Esophagus muscularis mucosa (tissue), 4 donors: ENCODE data around the gene ANKS1B. TPM values are rescaled to one million over a fixed set of nuclear protein-coding genes. Genes with fewer than 3 reads are reported as not detected.

Source experiments
- DNase-seq: peaks from one replicate; pipeline ENCODE4 v3.0.0-alpha.2; 2017; ENCODE audit errors: extremely low spot score
- H3K27ac ChIP-seq, 4 donors: fragments of 200-600 bp; sonication (generic); replicated peaks in 1 of 4; 1 replicate in 3 of 4; 2 replicates in 1 of 4; pipeline ENCODE4 v1.5.1; 2016 to 2019; ENCODE audit warnings: mild to moderate bottlenecking in 1 of 4
- H3K27me3 ChIP-seq, 4 donors: fragments of 200-600 bp; sonication (generic); one replicate each; pipeline versions ENCODE4 v1.5.1 to v1.6.0; 2016 to 2019
- H3K36me3 ChIP-seq, 4 donors: fragments of 200-600 bp; sonication (generic); one replicate each; pipeline ENCODE4 v1.5.1; 2016 to 2019
- H3K4me1 ChIP-seq, 4 donors: fragments of 200-600 bp; sonication (generic); one replicate each; pipeline ENCODE4 v1.5.1; 2016 to 2019
- H3K4me3 ChIP-seq, 4 donors: fragments of 200-600 bp; sonication (generic); 1 replicate in 2 of 4; 2 replicates in 2 of 4; pipeline ENCODE4 v1.5.1; 2016 to 2019; ENCODE audit warnings: mild to moderate bottlenecking in 4 of 4, moderate library complexity in 1 of 4
- H3K9me3 ChIP-seq, 4 donors: fragments of 200-600 bp; sonication (generic); 1 replicate in 3 of 4; 2 replicates in 1 of 4; pipeline ENCODE4 v1.5.1; 2016 to 2019
- EP300 ChIP-seq: sonication (generic); formaldehyde crosslinking; IDR thresholded peaks from one replicate; pipeline ENCODE4 v1.6.1; 2017; ENCODE audit warnings: antibody characterized with exemption
- POLR2A ChIP-seq: fragments of 450-650 bp; IDR thresholded peaks from one replicate; pipeline ENCODE4 v1.6.1; 2017; ENCODE audit warnings: antibody characterized with exemption, moderate library complexity, mild to moderate bottlenecking, low read depth
- POLR2AphosphoS5 ChIP-seq, 2 donors: sonication (generic); formaldehyde crosslinking; IDR thresholded peaks; one replicate each; pipeline ENCODE4 v1.6.1; 2017; ENCODE audit warnings: antibody characterized with exemption in 2 of 2
- WGBS: methylation state at CpG from one replicate; pipeline ENCODE4 v1.1.5; 2018; 5-methylcytosine and 5-hydroxymethylcytosine counted together
- intact Hi-C: fragments of 100-400 bp; cut with DNase I; formaldehyde crosslinking; loops from one replicate; pipeline ENCODE4 v1.15.1; 2023
- total RNA-seq, 4 donors: library from RNA; depleted of rRNA; stranded (reverse); fragments of >200 nt; gene quantifications; one replicate each; pipeline versions ENCODE4 v1.1.0 to v1.2.1, GENCODE V29; 2016
- TF ChIP-seq, protein P1 (sequence below), 3 experiments: fragments of 200-600 bp in 2 of 3; fragments of 450-650 bp in 1 of 3; sonication (generic) in 2 of 3; IDR thresholded peaks; one replicate each; pipeline ENCODE4 v1.5.1; 2017 to 2019; ENCODE audit warnings: antibody characterized with exemption in 3 of 3, mild to moderate bottlenecking in 2 of 3, moderate library complexity in 1 of 3

ANKS1B gene
- total RNA-seq, 4 donors from 2014 or later: 20.4 to 28.7 (median 21.6) TPM

DNA sequence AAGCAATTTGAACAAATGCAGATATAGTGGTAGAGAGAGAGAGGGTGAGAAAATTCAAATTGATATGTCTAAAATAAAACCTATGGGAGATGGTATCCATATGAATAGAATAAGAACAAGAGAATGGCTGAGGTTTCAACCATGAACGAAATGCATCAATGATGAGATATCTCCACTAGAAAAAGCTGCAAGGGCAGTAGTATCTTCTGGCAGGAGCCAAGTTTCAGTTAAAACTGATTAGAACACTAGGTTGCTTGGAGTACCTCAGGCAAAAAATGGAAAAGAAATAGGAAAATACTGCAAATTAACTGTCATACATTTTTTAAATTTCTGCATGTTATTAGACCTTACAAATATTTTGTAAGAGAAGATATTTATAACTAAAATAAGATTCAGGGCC lies 151.3 kb downstream of the ANKS1B start:
- H3K27ac ChIP-seq: no peak overlapping the region
- TF ChIP-seq POLR2A (no peak), EP300 (no peak), POLR2AphosphoS5 (IDR thresholded peaks at IDR 0.05) (no peak)
- TF ChIP-seq, protein P1, sequence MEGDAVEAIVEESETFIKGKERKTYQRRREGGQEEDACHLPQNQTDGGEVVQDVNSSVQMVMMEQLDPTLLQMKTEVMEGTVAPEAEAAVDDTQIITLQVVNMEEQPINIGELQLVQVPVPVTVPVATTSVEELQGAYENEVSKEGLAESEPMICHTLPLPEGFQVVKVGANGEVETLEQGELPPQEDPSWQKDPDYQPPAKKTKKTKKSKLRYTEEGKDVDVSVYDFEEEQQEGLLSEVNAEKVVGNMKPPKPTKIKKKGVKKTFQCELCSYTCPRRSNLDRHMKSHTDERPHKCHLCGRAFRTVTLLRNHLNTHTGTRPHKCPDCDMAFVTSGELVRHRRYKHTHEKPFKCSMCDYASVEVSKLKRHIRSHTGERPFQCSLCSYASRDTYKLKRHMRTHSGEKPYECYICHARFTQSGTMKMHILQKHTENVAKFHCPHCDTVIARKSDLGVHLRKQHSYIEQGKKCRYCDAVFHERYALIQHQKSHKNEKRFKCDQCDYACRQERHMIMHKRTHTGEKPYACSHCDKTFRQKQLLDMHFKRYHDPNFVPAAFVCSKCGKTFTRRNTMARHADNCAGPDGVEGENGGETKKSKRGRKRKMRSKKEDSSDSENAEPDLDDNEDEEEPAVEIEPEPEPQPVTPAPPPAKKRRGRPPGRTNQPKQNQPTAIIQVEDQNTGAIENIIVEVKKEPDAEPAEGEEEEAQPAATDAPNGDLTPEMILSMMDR (IDR thresholded peaks at IDR 0.05): no peak
- no peak overlapping the region for H3K4me3 ChIP-seq
- intact Hi-C loops: no loop called here
- WGBS: 86% methylated on average over 1 of the region's 1 CpG
- no peaks in the 10 kb centered on the region for H3K36me3 ChIP-seq
- H3K4me1 ChIP-seq: no peaks in the 10 kb centered on the region
- no peaks in the 10 kb centered on the region for H3K9me3 ChIP-seq
- H3K27me3 ChIP-seq: no peaks in the 10 kb centered on the region
- no peak for DNase-seq

DNA sequence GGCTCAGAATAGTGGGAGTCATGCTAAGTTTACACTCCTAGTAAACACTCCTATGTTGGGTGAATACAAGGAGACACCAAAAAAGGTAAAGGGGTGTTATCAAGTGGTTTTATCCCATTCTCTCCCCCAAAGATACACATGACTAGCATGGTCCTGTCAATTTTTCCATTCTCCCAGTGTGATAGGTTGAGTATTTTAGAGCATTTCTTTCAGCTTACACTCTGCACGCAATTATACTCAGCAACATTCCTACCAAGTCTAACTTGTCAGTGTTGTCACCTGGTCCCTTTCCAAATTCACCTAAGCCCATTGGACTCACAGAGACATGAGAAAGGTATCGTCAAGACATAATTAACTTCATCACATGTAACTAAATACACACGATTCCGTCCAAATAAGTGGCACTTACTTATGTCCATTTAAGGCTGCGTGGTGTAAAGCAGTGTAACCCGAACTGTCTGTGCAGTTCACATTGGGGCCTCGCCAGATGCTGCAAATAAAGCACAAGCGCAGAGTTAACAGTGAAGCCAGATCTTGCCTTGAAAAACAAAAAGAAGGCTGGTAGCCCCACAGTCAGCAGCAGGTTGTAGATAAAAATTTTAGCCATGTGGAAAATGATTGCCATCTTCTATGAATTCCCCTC lies 159.7 kb downstream of the ANKS1B start:
- WGBS: 47% methylated on average over 8 of the region's 8 CpGs
- peak overlapping the region in 2 of 4 donors; percentile 10 to 44 for H3K27ac ChIP-seq
- H3K9me3 ChIP-seq: no peaks in the 10 kb centered on the region
- H3K36me3 ChIP-seq: no peaks in the 10 kb centered on the region
- no peak for DNase-seq
- peak overlapping the region in 3 of 4 donors; percentile 27 to 36 (median 28) for H3K4me3 ChIP-seq
- peaks cover 0 to 21% (median 2%) of the 10 kb centered on the region in 4 donors for H3K4me1 ChIP-seq
- TF ChIP-seq POLR2AphosphoS5 (IDR thresholded peaks at IDR 0.05): no peak
- no peak for TF ChIP-seq EP300
- TF ChIP-seq, protein P1 (IDR thresholded peaks at IDR 0.05): no peak
- TF ChIP-seq POLR2A: no peak
- no peaks in the 10 kb centered on the region for H3K27me3 ChIP-seq
- intact Hi-C loops: no loop called here

DNA sequence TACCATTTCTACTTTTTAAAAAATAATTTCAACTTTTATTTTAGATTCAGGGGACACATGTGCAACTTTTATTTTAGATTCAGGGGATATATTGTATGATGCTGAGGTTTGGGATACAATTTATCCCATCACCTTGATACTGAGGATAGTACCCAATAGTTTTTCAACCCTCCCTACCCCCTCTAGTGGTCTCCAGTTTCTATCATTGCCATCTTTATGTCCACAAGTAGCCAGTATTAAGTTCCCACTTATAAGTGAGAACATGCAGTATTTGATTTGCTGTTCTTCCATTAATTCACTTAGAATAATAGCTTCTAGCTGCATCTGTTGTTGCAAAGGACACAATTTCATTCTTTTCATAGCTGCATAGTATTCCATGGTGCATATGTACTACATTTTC lies 162.5 kb downstream of the ANKS1B start:
- Histone ChIP-seq H3K27me3 (no peaks in the 10 kb centered on the region), H3K27ac (no peak overlapping the region), H3K9me3 (no peaks in the 10 kb centered on the region), H3K36me3 (no peaks in the 10 kb centered on the region), H3K4me1 (peaks cover 0 to 21% (median 2%) of the 10 kb centered on the region in 4 donors), H3K4me3 (no peak overlapping the region)
- no peak for TF ChIP-seq POLR2AphosphoS5 (IDR thresholded peaks at IDR 0.05)
- TF ChIP-seq POLR2A: no peak
- TF ChIP-seq EP300: no peak
- TF ChIP-seq, protein P1 (IDR thresholded peaks at IDR 0.05): no peak
- intact Hi-C loops: no loop called here
- no peak for DNase-seq

DNA sequence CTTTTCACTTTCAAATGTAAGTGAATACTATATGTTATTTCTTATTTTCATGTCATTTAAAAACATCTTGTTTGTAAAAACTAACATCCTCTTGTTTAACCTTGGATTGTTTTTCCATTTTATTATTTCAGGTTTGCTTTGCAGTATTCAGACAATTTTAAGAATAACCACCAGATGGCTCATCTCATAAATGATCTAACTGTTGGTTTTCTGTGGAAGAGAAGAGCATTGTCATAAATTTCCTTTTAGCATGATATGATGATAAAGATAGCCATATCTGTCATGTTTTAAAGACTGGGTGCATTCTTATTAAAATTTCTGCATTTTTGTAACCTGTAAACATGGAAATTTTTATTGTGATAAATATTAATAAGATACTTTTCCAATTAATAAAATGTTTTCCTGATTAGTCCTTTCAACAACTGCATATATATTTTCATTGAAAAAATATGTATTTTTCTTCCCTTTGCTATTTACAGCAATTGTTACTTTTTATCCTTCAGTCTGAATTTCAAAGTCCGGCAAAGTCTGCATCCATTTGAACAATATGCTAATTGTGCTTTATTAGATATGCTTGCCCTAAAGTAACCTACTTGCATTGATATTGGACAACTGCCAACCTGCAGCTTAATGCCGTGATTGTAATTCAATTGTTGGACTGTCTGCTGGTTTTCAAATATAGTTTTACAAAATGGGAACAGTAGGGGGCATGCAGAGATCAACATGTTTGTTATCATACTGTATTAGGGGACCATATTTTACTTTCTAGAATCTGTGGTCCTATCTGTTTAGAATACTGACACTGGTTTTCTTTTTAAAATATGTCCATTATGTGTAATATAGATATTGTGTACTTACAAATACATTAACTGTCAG lies 173.8 kb downstream of the ANKS1B start:
- no peak for DNase-seq
- WGBS: 30% methylated on average over 2 of the region's 2 CpGs
- Histone ChIP-seq H3K4me3 (no peak overlapping the region), H3K9me3 (no peaks in the 10 kb centered on the region), H3K4me1 (peaks cover 0 to 5% (median 2%) of the 10 kb centered on the region in 4 donors), H3K36me3 (peaks cover 0 to 6% (median 0%) of the 10 kb centered on the region in 4 donors), H3K27me3 (no peaks in the 10 kb centered on the region), H3K27ac (no peak overlapping the region)
- TF ChIP-seq POLR2AphosphoS5 (IDR thresholded peaks at IDR 0.05) (no peak), POLR2A (no peak)
- TF ChIP-seq, protein P1 (IDR thresholded peaks at IDR 0.05): peak; percentile 49 to 58 (median 56)
- intact Hi-C loops: loop anchor here (5.0 kb wide), 1 partner anchor 171 kb away; the partner anchor contains the start of gene ANKS1B
